H1 (cell line): ENCODE data around the gene PTGIS. TPM values are rescaled to one million over a fixed set of nuclear protein-coding genes. Genes with fewer than 3 reads are reported as not detected.

Source experiments
- CBX5 ChIP-seq: fragments of 300-800, 300-1000 bp; sonication (generic); IDR thresholded peaks from 2 replicates; pipeline ENCODE4 v1.7.1; 2016; ENCODE audit warnings: antibody characterized with exemption, low read length, low read depth
- GABPA ChIP-seq: IDR thresholded peaks from 2 replicates; pipeline ENCODE4 v1.6.1; 2011; ENCODE audit warnings: mild to moderate bottlenecking, low read length, moderate library complexity, borderline replicate concordance; ENCODE audit not compliant: insufficient read depth
- JUND ChIP-seq: IDR thresholded peaks from 2 replicates; pipeline ENCODE4 v1.6.1; 2011; ENCODE audit warnings: mild to moderate bottlenecking, improper control_type of control experiment, low read length
- POU5F1 ChIP-seq: IDR thresholded peaks from 2 replicates; pipeline ENCODE4 v1.6.1; 2011; ENCODE audit warnings: low read depth, mild to moderate bottlenecking, low read length, moderate library complexity
- RFX5 ChIP-seq: IDR thresholded peaks from 2 replicates; pipeline ENCODE4 v1.6.1; 2011; ENCODE audit warnings: low read depth, low read length, improper control_type of control experiment, borderline replicate concordance
- RNF2 ChIP-seq: fragments of 200-900, 300-1000 bp; sonication (generic); IDR thresholded peaks from 2 replicates; pipeline ENCODE4 v1.7.1; 2016; ENCODE audit warnings: borderline replicate concordance, low read depth, mild to moderate bottlenecking, antibody characterized with exemption, low read length; ENCODE audit not compliant: poor library complexity, severe bottlenecking; ENCODE audit errors: missing control alignments
- SP2 ChIP-seq: IDR thresholded peaks from 2 replicates; pipeline ENCODE4 v1.6.1; 2012; ENCODE audit warnings: mild to moderate bottlenecking, low read length, inconsistent platforms
- TBP ChIP-seq: IDR thresholded peaks from 2 replicates; pipeline ENCODE4 v1.6.1; 2011; ENCODE audit warnings: low read depth, low read length, improper control_type of control experiment
- TCF12 ChIP-seq: IDR thresholded peaks from 2 replicates; pipeline ENCODE4 v1.6.1; 2011; ENCODE audit warnings: low read depth, mild to moderate bottlenecking, low read length
- TEAD4 ChIP-seq: IDR thresholded peaks from 2 replicates; pipeline ENCODE4 v1.6.1; 2012; ENCODE audit warnings: low read depth, low read length, inconsistent platforms, mixed read lengths
- polyA plus RNA-seq, 7 experiments: library from polyadenylated mRNA; depleted of rRNA in 3 of 7; stranded (reverse) in 5 of 7; unstranded in 2 of 7; fragments of >200 nt in 5 of 7; fragments of 200-250 nt in 2 of 7; gene quantifications; 1 replicate in 5 of 7; 2 replicates in 1 of 7; 4 replicates in 1 of 7; pipeline versions ENCODE4 v1.2.1 to v1.2.3, GENCODE V29; 2011 to 2013; ENCODE audit warnings: missing spikeins in 2 of 7, mixed read lengths in 2 of 7
- total RNA-seq: library from RNA; stranded (reverse); fragmentation: NEBNext Ultra II Directional; extraction: Animal tissue kit (Norgen Biotek cat#: 25700); gene quantifications from 2 replicates; pipeline ENCODE4 v1.2.1, GENCODE V29; 2021
- TF ChIP-seq, protein P1 (sequence below): fragments of 300-600 bp; sonication (generic); IDR thresholded peaks from 2 replicates; pipeline ENCODE4 v1.7.1; 2012; ENCODE audit warnings: low read length, moderate library complexity, mild to moderate bottlenecking, inconsistent platforms; ENCODE audit not compliant: insufficient replicate concordance

Gene PTGIS
- total and polyA plus RNA-seq, 2 of the 8 experiments (the other 6 are each of a cell fraction or from before 2014, with no cell fraction given) = 29.9 to 35.5 TPM

DNA sequence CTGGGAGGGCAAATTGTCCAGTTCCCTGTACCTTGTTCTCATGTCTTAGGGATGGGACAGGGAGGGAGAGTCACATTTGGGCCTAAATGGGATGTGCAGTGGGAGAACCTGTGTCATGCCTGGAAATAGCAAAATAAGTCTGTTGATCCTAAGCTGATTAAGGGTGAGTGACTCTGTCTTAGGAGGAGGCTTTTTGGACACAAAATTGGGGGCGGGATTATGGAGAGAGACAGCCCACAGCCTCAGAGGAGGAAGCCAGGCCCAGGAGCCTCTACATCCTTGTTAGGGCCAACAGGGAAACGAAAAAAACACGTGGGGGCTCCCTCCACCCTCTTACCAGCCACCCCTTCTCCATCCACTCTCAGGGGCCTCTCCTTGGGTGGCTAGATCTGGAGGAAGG, 87.7 kb downstream of the PTGIS start (continued):
- TF ChIP-seq, protein P1, sequence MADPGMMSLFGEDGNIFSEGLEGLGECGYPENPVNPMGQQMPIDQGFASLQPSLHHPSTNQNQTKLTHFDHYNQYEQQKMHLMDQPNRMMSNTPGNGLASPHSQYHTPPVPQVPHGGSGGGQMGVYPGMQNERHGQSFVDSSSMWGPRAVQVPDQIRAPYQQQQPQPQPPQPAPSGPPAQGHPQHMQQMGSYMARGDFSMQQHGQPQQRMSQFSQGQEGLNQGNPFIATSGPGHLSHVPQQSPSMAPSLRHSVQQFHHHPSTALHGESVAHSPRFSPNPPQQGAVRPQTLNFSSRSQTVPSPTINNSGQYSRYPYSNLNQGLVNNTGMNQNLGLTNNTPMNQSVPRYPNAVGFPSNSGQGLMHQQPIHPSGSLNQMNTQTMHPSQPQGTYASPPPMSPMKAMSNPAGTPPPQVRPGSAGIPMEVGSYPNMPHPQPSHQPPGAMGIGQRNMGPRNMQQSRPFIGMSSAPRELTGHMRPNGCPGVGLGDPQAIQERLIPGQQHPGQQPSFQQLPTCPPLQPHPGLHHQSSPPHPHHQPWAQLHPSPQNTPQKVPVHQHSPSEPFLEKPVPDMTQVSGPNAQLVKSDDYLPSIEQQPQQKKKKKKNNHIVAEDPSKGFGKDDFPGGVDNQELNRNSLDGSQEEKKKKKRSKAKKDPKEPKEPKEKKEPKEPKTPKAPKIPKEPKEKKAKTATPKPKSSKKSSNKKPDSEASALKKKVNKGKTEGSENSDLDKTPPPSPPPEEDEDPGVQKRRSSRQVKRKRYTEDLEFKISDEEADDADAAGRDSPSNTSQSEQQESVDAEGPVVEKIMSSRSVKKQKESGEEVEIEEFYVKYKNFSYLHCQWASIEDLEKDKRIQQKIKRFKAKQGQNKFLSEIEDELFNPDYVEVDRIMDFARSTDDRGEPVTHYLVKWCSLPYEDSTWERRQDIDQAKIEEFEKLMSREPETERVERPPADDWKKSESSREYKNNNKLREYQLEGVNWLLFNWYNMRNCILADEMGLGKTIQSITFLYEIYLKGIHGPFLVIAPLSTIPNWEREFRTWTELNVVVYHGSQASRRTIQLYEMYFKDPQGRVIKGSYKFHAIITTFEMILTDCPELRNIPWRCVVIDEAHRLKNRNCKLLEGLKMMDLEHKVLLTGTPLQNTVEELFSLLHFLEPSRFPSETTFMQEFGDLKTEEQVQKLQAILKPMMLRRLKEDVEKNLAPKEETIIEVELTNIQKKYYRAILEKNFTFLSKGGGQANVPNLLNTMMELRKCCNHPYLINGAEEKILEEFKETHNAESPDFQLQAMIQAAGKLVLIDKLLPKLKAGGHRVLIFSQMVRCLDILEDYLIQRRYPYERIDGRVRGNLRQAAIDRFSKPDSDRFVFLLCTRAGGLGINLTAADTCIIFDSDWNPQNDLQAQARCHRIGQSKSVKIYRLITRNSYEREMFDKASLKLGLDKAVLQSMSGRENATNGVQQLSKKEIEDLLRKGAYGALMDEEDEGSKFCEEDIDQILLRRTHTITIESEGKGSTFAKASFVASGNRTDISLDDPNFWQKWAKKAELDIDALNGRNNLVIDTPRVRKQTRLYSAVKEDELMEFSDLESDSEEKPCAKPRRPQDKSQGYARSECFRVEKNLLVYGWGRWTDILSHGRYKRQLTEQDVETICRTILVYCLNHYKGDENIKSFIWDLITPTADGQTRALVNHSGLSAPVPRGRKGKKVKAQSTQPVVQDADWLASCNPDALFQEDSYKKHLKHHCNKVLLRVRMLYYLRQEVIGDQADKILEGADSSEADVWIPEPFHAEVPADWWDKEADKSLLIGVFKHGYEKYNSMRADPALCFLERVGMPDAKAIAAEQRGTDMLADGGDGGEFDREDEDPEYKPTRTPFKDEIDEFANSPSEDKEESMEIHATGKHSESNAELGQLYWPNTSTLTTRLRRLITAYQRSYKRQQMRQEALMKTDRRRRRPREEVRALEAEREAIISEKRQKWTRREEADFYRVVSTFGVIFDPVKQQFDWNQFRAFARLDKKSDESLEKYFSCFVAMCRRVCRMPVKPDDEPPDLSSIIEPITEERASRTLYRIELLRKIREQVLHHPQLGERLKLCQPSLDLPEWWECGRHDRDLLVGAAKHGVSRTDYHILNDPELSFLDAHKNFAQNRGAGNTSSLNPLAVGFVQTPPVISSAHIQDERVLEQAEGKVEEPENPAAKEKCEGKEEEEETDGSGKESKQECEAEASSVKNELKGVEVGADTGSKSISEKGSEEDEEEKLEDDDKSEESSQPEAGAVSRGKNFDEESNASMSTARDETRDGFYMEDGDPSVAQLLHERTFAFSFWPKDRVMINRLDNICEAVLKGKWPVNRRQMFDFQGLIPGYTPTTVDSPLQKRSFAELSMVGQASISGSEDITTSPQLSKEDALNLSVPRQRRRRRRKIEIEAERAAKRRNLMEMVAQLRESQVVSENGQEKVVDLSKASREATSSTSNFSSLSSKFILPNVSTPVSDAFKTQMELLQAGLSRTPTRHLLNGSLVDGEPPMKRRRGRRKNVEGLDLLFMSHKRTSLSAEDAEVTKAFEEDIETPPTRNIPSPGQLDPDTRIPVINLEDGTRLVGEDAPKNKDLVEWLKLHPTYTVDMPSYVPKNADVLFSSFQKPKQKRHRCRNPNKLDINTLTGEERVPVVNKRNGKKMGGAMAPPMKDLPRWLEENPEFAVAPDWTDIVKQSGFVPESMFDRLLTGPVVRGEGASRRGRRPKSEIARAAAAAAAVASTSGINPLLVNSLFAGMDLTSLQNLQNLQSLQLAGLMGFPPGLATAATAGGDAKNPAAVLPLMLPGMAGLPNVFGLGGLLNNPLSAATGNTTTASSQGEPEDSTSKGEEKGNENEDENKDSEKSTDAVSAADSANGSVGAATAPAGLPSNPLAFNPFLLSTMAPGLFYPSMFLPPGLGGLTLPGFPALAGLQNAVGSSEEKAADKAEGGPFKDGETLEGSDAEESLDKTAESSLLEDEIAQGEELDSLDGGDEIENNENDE = no peak
- TF ChIP-seq GABPA = no peak
- TF ChIP-seq CBX5 = no peak
- TF ChIP-seq RFX5 = no peak
- TF ChIP-seq RNF2 = no peak
- TF ChIP-seq TEAD4 = no peak
- no peak for TF ChIP-seq TCF12
- TF ChIP-seq TBP = no peak
- TF ChIP-seq POU5F1 = no peak
- no peak for TF ChIP-seq JUND
- TF ChIP-seq SP2 = no peak
